Measurements from ENCODE around the gene SLC35F3.

- TF ChIP-seq CTCF (conservative IDR thresholded peaks at IDR 0.05; ENCODE audit: low read length) (no peak), EZH2phosphoT487 (IDR thresholded peaks at IDR 0.05; ENCODE audit: borderline replicate concordance, low read depth, low read length) (no peak)
Measured at GRCh38 chr1:234200566-234200965, 296.1 kb downstream of the SLC35F3 start.
